CD4-positive, alpha-beta T cell treated with Interleukin-17A for 4 hours (primary cell): ENCODE results near the gene GALNT17.
"Not testable (repeated sequence)": the region's sequence is repeated elsewhere in the genome, so short reads cannot be mapped to it uniquely, and the experiment has no call there.

ENCODE experiments used
- DNase-seq: peaks from one replicate; pipeline ENCODE4 v3.0.0-alpha.2; 2020; ENCODE audit warnings: mixed read lengths

Gene GALNT17

GRCh38 chr7:71584256-71584655 is 452.3 kb downstream of the GALNT17 start:
- no peak for DNase-seq

- DNase-seq: no peak
Measured at GRCh38 chr7:71591876-71592275, 459.9 kb downstream of the GALNT17 start.

- DNase-seq: not testable (repeated sequence)
Measured at GRCh38 chr7:71592388-71592787, 460.4 kb downstream of the GALNT17 start.

GRCh38 chr7:71594736-71595135 is 462.8 kb downstream of the GALNT17 start:
- DNase-seq: no peak

GRCh38 chr7:71595176-71595575 is 463.2 kb downstream of the GALNT17 start:
- no peak for DNase-seq

- no peak for DNase-seq
Measured at GRCh38 chr7:71598553-71598952, 466.6 kb downstream of the GALNT17 start.

GRCh38 chr7:71601851-71602250 is 469.9 kb downstream of the GALNT17 start:
- no peak for DNase-seq

GRCh38 chr7:71604818-71605414 is 473.0 kb downstream of the GALNT17 start:
- DNase-seq: no peak

GRCh38 chr7:71611986-71612385 is 480.0 kb downstream of the GALNT17 start:
- DNase-seq: no peak

- no peak for DNase-seq
Measured at GRCh38 chr7:71612911-71613310, 481.0 kb downstream of the GALNT17 start.

GRCh38 chr7:71613313-71613712 is 481.4 kb downstream of the GALNT17 start:
- DNase-seq: no peak

- DNase-seq: no peak
Measured at GRCh38 chr7:71615017-71615416, 483.1 kb downstream of the GALNT17 start.

- DNase-seq: no peak
Measured at GRCh38 chr7:71616217-71616616, 484.3 kb downstream of the GALNT17 start.

GRCh38 chr7:71618278-71618677 is 486.3 kb downstream of the GALNT17 start:
- no peak for DNase-seq

- DNase-seq: no peak
Measured at GRCh38 chr7:71625545-71625944, 493.6 kb downstream of the GALNT17 start.

GRCh38 chr7:71626206-71626605 is 494.3 kb downstream of the GALNT17 start:
- no peak for DNase-seq

- no peak for DNase-seq
Measured at GRCh38 chr7:71627651-71628050, 495.7 kb downstream of the GALNT17 start.

GRCh38 chr7:71630516-71630915 is 498.6 kb downstream of the GALNT17 start:
- no peak for DNase-seq

- DNase-seq: no peak
Measured at GRCh38 chr7:71633551-71634008, 501.6 kb downstream of the GALNT17 start.

GRCh38 chr7:71635849-71636248 is 503.9 kb downstream of the GALNT17 start:
- not testable (repeated sequence) for DNase-seq

- no peak for DNase-seq
Measured at GRCh38 chr7:71636329-71636728, 504.4 kb downstream of the GALNT17 start.

- no peak for DNase-seq
Measured at GRCh38 chr7:71637578-71637977, 505.6 kb downstream of the GALNT17 start.

- no peak for DNase-seq
Measured at GRCh38 chr7:71638108-71638507, 506.2 kb downstream of the GALNT17 start.

GRCh38 chr7:71639382-71640085 is 507.6 kb downstream of the GALNT17 start:
- DNase-seq: no peak

- not testable (repeated sequence) for DNase-seq
Measured at GRCh38 chr7:71643031-71643430, 511.1 kb downstream of the GALNT17 start.
